HG02970 (cell line): ENCODE data around the gene MACF1.
"Not testable (repeated sequence)": the region's sequence is repeated elsewhere in the genome, so short reads cannot be mapped to it uniquely, and the experiment has no call there.

Experiments used
- ATAC-seq: cut with Tn5 transposase; IDR thresholded peaks from one replicate; pipeline ENCODE4 v1.9.1; 2021; ENCODE audit warnings: mild to moderate bottlenecking, moderate library complexity, moderate number of reproducible peaks; ENCODE audit not compliant: unreplicated experiment, low FRiP score

MACF1 gene

DNA sequence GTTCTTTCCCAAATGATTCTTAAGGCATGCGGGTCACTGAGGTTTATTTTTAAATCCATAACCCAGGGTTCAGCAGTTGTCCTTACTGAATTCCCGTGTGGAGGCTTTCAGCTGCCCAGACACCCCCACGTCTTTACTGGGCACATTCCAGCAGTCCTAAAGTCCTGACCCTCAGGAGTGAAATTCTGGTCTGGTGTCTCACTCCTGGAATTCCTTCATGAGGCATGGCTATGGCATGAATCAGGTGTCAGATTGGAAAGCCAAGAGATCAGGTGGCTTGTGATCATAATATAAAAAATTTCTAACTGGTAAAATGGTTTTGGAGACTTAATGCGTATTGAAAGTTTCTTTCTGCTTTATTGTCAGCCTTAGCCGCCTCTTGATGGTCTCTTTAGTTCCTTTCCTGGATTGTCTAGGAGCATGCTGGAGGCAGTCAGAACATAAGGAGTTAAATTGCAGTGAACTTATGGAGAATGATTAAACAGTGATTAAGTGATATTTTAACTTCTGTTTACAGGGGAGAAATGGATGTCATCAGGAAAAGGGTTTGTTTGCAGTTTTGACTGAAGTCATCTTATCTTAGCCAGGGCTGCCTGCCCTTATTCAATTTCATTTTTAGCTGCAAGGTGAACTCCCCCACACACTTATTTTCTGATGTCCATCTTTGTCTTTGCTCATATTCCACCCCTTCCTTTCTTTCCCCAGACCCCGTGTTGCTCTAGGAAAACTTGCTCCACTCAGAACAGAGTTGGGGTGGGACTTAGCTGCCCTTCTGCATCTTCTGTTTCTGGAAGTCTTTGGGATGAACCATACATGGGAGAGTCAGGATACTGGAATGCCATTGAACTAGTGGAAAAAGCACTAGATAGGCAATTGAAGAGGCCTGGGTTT, 25.7 kb upstream of the MACF1 start:
- no peak for ATAC-seq

DNA sequence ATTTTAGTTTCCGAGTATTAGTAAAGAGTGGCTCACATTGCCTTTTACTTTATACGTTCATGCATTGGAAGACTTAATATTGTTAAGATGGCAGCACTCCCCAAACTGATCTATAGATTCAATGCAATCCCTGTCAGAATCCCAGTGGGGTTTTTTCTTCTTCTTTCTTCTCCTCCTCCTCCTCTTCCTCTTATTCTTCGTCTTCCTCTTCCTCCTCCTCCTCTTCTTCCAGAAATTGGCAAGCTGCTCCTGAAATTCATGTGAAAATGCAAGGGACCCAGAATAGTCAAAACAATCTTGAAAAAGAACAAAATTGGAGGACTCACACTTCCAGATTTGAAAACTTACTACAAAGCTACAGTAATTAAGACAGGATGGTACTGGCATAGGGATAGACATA, 23.2 kb upstream of the MACF1 start:
- ATAC-seq, result no peak

DNA sequence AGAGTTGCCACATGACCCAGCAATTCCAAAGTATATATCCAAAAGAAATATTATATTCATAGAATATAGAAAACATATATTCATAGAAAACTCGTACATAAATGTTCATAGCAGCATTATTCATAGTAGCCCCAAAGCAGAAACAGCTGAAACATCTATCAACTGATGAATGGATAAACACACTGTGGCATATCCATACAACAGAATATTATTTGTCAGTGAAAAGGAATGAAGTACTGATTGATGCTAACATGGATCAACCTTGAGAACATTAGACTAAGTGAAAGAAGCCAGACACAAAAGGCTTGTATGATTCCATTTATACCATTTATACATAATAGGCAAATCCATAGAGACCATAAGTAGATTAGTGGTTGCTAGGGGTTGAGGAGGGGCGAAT, 21.7 kb upstream of the MACF1 start:
- no peak for ATAC-seq

DNA sequence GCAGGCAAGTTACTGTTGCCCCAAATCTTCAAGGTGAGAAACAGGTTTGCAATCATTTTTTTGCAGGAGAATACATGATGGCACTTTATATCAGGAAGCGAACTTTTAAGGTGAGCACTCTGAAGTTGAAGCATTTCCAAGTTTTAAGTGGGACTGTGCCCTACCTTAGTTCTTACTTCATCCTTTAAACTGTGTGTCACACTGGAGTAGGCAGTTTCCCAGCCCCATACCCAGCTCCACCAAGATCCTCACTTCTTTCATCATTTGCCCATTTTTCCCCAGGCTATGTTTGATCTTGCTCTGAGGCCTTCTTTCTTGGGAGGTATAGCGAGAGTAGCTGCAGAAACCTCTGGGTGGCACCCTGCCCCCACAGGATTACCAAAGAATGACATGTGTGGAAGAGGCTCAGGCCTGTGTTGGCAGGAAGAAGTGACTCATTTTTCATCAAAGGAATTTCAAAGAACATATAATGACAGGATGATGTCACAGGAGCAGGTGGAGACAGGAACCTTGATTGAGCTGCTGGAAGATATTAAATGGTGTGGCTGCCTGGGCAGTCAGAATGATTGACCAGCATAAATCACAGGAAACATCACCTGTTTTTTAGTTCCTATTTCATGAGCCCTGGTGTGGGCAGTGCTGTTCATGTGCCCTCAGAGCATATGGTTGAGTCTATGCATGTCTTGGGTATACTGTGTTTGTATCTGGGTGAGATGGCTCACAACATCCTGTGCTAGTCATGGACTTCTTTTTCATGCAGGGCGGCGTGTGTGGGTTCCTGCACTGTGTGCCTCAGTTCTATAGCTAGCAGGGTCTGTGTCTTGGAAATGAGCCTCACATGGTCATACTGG, 20.8 kb upstream of the MACF1 start:
- ATAC-seq, result no peak

GRCh38 chr1:39184354-39184818, 20.1 kb upstream of the MACF1 start:
- ATAC-seq, result no peak

- no peak for ATAC-seq
These were observed 17.0 kb upstream of the MACF1 start for GRCh38 chr1:39187275-39188046.

DNA sequence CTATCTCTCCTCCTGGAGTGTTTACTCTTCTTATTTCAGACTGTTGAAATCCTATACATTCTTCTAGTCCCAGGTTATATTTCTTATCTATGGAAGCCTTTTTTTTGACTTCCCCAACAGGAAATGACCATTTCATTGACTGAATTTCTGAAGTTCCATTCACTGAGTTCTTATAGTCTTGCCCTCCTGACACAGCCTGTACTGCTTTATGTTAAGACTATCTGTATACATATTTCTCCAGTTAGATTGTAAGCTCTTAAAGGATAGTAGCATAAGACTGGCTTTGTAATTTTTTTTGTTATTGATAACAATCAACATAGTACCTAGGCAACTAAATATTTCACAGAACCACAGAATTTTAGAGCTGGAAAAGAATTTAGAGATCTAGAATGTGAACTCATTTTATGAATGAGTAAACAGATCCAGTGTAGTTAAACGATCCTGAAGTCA, 14.9 kb upstream of the MACF1 start:
- ATAC-seq, result no peak

- no peak for ATAC-seq
These were observed 14.4 kb upstream of the MACF1 start for GRCh38 chr1:39190096-39190495.

DNA sequence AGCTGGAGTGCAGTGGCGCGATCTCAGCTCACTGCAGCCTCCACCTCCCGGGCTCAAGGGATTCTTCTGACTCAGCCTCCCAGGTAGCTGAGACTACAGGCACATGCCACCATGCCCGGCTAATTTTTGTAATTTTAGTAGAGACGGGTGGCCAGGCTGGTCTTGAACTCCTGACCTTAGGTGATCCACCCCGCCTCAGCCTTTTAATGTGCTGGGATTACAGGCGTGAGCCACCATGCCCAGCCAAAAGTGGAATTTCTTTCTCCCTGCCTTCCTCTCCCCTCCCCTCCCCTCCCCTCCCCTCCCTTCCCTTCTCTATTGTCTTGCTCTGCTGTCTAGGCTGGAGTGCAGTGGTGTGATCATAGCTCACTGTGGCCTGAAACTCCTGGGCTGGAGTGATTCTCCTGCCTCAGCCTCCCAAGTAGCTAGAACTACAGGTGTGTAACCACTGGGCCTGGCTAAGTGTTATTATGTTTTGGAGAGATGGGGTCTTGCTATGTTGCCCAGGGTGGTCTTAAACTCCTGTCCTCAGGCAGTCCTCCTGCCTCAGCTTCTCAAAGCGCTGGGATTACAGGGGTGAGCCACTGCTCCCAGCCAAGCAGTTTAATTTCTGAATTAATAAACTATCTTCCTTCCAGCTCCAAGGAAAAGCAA, 10.0 kb upstream of the MACF1 start:
- ATAC-seq, result no peak

DNA sequence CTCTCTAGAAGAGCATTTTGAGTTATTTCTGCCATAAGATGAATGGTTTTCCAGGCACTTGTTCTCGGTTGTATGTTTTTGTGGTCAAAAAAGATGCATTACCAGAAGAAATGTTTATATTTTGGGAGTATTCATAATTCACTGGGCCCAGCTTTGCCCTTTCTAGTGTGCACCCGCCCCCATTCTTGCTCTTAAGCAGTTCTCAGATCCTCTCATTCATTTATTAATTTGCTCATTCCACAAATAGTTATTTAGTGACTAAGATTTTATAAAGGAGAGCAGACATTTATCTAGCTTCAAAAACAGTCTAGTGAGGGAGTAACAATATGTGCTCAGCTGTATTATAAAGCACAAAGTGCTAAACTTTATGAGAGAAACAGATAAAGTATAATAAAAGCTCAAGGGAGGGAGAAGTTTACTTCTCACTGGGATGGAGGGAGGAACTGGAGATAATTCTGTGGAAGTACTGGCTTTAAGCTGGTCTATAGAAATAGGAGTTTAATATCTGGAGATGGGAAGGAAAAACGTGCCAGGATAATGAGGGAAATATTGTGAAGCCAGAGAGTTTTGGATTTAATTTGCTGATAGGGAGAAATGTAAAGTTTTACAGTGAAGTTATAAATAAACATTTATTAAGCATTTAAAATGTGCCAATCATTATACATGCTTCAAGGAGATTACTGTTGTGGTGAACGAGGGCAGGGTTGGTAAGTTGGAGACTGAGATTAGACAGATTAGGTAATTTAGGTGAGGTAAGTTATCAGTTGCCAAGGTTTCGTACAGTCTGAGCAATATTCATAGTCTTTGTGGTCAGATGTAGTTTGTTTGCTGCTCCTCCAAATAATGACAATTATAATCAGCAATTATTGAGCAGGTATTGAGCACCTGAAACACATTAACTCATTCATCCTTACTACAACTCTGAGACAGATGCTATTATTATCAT, 9.1 kb upstream of the MACF1 start:
- no peak for ATAC-seq

GRCh38 chr1:39196244-39197215, 8.0 kb upstream of the MACF1 start:
- ATAC-seq, result no peak

DNA sequence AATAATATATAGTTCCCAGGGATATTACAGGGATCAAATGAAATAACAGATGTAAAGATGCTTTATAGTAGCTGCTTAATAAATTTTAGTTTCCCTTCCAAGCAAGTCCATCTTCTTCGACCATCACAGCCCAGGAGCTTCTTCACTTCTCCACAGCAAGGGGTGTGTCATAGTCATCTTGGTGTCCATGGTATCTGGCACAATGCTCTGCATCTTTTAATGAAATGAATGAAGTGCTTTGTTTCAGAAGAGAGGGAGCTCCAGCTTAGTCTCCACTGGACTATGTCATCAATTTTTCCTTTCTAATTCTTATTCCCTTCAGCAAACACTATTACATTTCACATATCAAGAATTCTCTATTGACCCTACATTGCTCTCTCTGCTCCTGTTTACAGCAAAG, 4.9 kb upstream of the MACF1 start:
- no peak for ATAC-seq

- ATAC-seq, result no peak
These were observed 746 bp downstream of the MACF1 start for GRCh38 chr1:39205102-39205780.

DNA sequence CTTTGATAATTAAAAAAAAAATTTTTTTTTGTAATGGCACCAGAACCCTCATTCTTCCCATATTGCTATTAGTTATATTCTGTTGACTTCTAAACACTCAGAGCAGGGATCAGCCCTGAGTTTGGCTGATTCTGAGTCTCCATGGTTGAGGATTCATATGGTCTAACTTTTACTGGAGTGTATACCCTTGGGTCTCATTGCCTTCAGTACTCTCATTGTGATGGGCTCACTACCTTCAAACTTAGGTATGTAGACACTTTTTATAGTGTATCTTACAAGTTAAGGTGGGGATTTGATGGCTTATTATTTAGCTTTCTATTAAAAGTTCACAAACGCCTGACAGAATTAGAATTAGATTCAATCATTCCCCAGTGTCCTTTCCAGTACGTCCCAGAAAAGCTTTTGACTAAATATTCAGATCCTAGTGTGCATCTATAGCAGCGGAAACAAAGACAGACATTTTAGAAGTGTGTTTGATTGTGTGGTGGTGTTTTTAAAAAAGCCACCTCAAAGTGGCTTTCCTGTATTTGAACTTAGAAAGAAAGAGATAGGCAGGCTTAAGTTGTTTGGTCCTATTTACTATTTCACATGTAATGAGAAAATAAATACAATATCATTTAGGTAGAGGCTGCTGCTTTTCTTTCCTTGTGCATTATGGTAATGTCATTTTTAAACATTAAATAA, 1.4 kb downstream of the MACF1 start:
- ATAC-seq, result no peak

DNA sequence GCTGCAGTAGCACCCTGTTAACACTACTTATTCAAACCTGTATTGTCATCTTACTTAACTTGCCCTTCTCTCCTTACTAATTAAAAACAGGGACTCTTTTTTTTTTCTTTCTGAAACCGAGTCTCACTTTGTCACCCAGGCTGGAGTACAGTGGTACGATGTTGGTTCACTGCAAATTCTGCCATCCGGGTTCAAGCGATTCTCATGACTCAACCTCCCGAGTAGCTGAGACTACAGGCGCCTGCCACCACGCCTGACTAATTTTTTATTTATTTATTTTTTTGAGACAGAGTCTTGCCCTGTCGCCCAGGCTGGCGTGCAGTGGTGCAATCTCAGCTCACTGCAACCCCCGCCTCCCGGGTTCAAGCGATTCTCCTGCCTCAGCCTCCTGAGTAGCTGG, 3.9 kb downstream of the MACF1 start:
- ATAC-seq, result not testable (repeated sequence)

- no peak for ATAC-seq
These were observed 6.2 kb downstream of the MACF1 start for GRCh38 chr1:39210649-39211048.

GRCh38 chr1:39212499-39212898, 8.0 kb downstream of the MACF1 start:
- no peak for ATAC-seq
